Stimulated activated CD4-positive, alpha-beta T cell treated with anti-CD3 and anti-CD28 coated beads, Interleukin-4, amount 100 ng/mL, for 1 hour (primary cell): ENCODE data around the gene CAMKMT.

Source experiments
- DNase-seq: peaks from one replicate; pipeline ENCODE4 v3.0.0-alpha.2; 2020

Gene CAMKMT

GRCh38 chr2:44519026-44519425 is 157.3 kb downstream of the CAMKMT start:
- DNase-seq = no peak

GRCh38 chr2:44522846-44523245 is 161.1 kb downstream of the CAMKMT start:
- no peak for DNase-seq

- no peak for DNase-seq
These were observed 162.7 kb downstream of the CAMKMT start for GRCh38 chr2:44524347-44524926.

- DNase-seq = no peak
These were observed 164.6 kb downstream of the CAMKMT start for GRCh38 chr2:44526352-44526751.

GRCh38 chr2:44528595-44528994 is 166.8 kb downstream of the CAMKMT start:
- no peak for DNase-seq

- DNase-seq = no peak
These were observed 167.7 kb downstream of the CAMKMT start for GRCh38 chr2:44529448-44529847.

GRCh38 chr2:44531289-44531688 is 169.5 kb downstream of the CAMKMT start:
- DNase-seq = no peak

GRCh38 chr2:44532031-44532430 is 170.3 kb downstream of the CAMKMT start:
- no peak for DNase-seq

GRCh38 chr2:44533508-44533907 is 171.8 kb downstream of the CAMKMT start:
- no peak for DNase-seq

- DNase-seq = no peak
These were observed 173.6 kb downstream of the CAMKMT start for GRCh38 chr2:44535376-44535775.

GRCh38 chr2:44537264-44537663 is 175.5 kb downstream of the CAMKMT start:
- no peak for DNase-seq

GRCh38 chr2:44542520-44542919 is 180.8 kb downstream of the CAMKMT start:
- DNase-seq = no peak

GRCh38 chr2:44543773-44544725 is 182.3 kb downstream of the CAMKMT start:
- no peak for DNase-seq

- DNase-seq = no peak
These were observed 183.3 kb downstream of the CAMKMT start for GRCh38 chr2:44545005-44545404.

- no peak for DNase-seq
These were observed 184.8 kb downstream of the CAMKMT start for GRCh38 chr2:44546459-44547127.

GRCh38 chr2:44547718-44548117 is 186.0 kb downstream of the CAMKMT start:
- no peak for DNase-seq

- DNase-seq = no peak
These were observed 186.7 kb downstream of the CAMKMT start for GRCh38 chr2:44548221-44549098.

- no peak for DNase-seq
These were observed 187.3 kb downstream of the CAMKMT start for GRCh38 chr2:44549099-44549471.

GRCh38 chr2:44549856-44550255 is 188.1 kb downstream of the CAMKMT start:
- DNase-seq = no peak

GRCh38 chr2:44550561-44550960 is 188.8 kb downstream of the CAMKMT start:
- no peak for DNase-seq

GRCh38 chr2:44551497-44551896 is 189.8 kb downstream of the CAMKMT start:
- no peak for DNase-seq

GRCh38 chr2:44553456-44553855 is 191.7 kb downstream of the CAMKMT start:
- DNase-seq = no peak

- DNase-seq = no peak
These were observed 194.0 kb downstream of the CAMKMT start for GRCh38 chr2:44555700-44556099.
